ENCODE results near the gene PPARA.
A peak's percentile ranks its signal among the peaks of the same experiment; 100 is the strongest.

Gene PPARA

GRCh38 chr22:46226577-46226976 lies 76.3 kb downstream of the PPARA start:
- TF ChIP-seq SPI1 (IDR thresholded peaks at IDR 0.05; ENCODE audit: borderline replicate concordance, low read depth) (no peak), POLR2AphosphoS5 (IDR thresholded peaks at IDR 0.05; ENCODE audit: low read depth) (no peak), GABPA (IDR thresholded peaks at IDR 0.05; ENCODE audit: low read depth) (no peak)
- no peak for DNase-seq (ENCODE audit: low read depth in 1 of 2, low spot score in 1 of 2)
- Histone ChIP-seq H3K27ac (replicated peaks) (no peak overlapping the region), H3K27me3 (ENCODE audit: insufficient read depth, poor library complexity, severe bottlenecking) (no peaks in the 10 kb centered on the region), H3K4me3 (replicated peaks; ENCODE audit: insufficient read depth, low read length) (no peak overlapping the region)

GRCh38 chr22:46229701-46230100 lies 79.4 kb downstream of the PPARA start:
- TF ChIP-seq POLR2AphosphoS5 (IDR thresholded peaks at IDR 0.05; ENCODE audit: low read depth) (no peak), SPI1 (IDR thresholded peaks at IDR 0.05; ENCODE audit: borderline replicate concordance, low read depth) (no peak), GABPA (IDR thresholded peaks at IDR 0.05; ENCODE audit: low read depth) (no peak), CTCF (IDR thresholded peaks at IDR 0.05; ENCODE audit: insufficient read depth, low read length) (no peak), REST (IDR thresholded peaks at IDR 0.05; ENCODE audit: insufficient replicate concordance, low read depth) (no peak)
- H3K4me3 ChIP-seq (replicated peaks; ENCODE audit: insufficient read depth, low read length): no peak overlapping the region
- H3K27me3 ChIP-seq (ENCODE audit: insufficient read depth, poor library complexity, severe bottlenecking): no peaks in the 10 kb centered on the region
- peak in 1 of 2 experiments; percentile 36 for DNase-seq (ENCODE audit: low read depth in 1 of 2, low spot score in 1 of 2)
- no peak overlapping the region for H3K27ac ChIP-seq (replicated peaks)

- H3K27ac ChIP-seq (replicated peaks): no peak overlapping the region
- no peak for DNase-seq (ENCODE audit: low read depth in 1 of 2, low spot score in 1 of 2)
- no peaks in the 10 kb centered on the region for H3K27me3 ChIP-seq (ENCODE audit: insufficient read depth, poor library complexity, severe bottlenecking)
- TF ChIP-seq GABPA (IDR thresholded peaks at IDR 0.05; ENCODE audit: low read depth) (no peak), CTCF (IDR thresholded peaks at IDR 0.05; ENCODE audit: insufficient read depth, low read length) (no peak), SPI1 (IDR thresholded peaks at IDR 0.05; ENCODE audit: borderline replicate concordance, low read depth) (no peak), POLR2AphosphoS5 (IDR thresholded peaks at IDR 0.05; ENCODE audit: low read depth) (no peak), REST (IDR thresholded peaks at IDR 0.05; ENCODE audit: insufficient replicate concordance, low read depth) (no peak)
- no peak overlapping the region for H3K4me3 ChIP-seq (replicated peaks; ENCODE audit: insufficient read depth, low read length)
Observed at GRCh38 chr22:46230262-46230901, 80.1 kb downstream of the PPARA start.

GRCh38 chr22:46233231-46233630 lies 82.9 kb downstream of the PPARA start:
- Histone ChIP-seq H3K4me3 (replicated peaks; ENCODE audit: insufficient read depth, low read length) (no peak overlapping the region), H3K27me3 (ENCODE audit: insufficient read depth, poor library complexity, severe bottlenecking) (no peaks in the 10 kb centered on the region), H3K27ac (replicated peaks) (peak overlapping the region; percentile 33; the same call in 1 of the 2 replicates)
- no peak for TF ChIP-seq GABPA (IDR thresholded peaks at IDR 0.05; ENCODE audit: low read depth)
- peak; percentile 23; the same call in 1 of the 2 replicates for TF ChIP-seq SPI1 (IDR thresholded peaks at IDR 0.05; ENCODE audit: borderline replicate concordance, low read depth)
- TF ChIP-seq POLR2AphosphoS5 (IDR thresholded peaks at IDR 0.05; ENCODE audit: low read depth): 0 out of 2 replicates have a peak, but pooled peaks have one; percentile 16
- TF ChIP-seq CTCF (IDR thresholded peaks at IDR 0.05; ENCODE audit: insufficient read depth, low read length): no peak
- TF ChIP-seq REST (IDR thresholded peaks at IDR 0.05; ENCODE audit: insufficient replicate concordance, low read depth): no peak
- DNase-seq (ENCODE audit: low read depth in 1 of 2, low spot score in 1 of 2): peak in 1 of 2 experiments; percentile 69
